ENCODE results near the gene MCRIP1. TPM values are rescaled to one million over a fixed set of nuclear protein-coding genes. Genes with fewer than 3 reads are reported as not detected.

Gene MCRIP1
- total and polyA plus RNA-seq, 2 of the 13 experiments (the other 11 are each of a cell fraction or from before 2014, with no cell fraction given): 79.7 to 84.9 TPM

DNA sequence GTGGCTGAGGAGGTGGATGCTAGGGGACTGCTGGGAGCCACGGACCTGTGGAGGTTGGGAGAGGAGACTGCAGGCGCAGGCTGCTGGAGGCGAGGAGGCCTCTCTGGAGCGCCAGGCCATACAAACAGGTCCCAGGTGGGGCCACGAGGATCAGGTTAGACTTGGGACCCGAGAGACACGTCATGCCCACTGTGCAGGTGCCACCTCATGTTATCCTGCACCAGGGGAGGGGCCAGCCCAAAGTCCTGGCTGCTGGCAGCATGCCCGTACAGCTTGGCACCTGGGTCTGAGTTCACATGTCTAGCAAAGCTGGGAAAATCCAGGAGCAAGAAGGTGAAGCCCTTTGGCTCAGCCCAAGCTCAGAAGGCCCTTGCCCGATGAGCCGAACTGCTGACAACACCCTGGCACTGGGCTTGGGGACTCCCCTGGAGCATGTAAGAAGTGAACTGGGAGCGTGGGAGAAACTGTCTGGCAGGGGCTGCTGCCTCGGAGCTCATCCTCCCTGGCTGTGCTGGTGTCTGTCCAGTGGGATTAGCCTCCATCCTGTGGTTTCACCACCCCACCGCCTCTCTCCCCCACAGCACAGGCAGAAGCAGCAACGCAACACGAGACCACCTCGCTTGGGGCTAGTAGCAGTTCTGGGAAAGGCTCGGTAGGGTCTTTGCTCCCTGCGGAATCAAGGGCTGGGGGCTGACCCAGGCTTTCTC, 32.8 kb upstream of the MCRIP1 start (continued):
- TF ChIP-seq, protein P1, sequence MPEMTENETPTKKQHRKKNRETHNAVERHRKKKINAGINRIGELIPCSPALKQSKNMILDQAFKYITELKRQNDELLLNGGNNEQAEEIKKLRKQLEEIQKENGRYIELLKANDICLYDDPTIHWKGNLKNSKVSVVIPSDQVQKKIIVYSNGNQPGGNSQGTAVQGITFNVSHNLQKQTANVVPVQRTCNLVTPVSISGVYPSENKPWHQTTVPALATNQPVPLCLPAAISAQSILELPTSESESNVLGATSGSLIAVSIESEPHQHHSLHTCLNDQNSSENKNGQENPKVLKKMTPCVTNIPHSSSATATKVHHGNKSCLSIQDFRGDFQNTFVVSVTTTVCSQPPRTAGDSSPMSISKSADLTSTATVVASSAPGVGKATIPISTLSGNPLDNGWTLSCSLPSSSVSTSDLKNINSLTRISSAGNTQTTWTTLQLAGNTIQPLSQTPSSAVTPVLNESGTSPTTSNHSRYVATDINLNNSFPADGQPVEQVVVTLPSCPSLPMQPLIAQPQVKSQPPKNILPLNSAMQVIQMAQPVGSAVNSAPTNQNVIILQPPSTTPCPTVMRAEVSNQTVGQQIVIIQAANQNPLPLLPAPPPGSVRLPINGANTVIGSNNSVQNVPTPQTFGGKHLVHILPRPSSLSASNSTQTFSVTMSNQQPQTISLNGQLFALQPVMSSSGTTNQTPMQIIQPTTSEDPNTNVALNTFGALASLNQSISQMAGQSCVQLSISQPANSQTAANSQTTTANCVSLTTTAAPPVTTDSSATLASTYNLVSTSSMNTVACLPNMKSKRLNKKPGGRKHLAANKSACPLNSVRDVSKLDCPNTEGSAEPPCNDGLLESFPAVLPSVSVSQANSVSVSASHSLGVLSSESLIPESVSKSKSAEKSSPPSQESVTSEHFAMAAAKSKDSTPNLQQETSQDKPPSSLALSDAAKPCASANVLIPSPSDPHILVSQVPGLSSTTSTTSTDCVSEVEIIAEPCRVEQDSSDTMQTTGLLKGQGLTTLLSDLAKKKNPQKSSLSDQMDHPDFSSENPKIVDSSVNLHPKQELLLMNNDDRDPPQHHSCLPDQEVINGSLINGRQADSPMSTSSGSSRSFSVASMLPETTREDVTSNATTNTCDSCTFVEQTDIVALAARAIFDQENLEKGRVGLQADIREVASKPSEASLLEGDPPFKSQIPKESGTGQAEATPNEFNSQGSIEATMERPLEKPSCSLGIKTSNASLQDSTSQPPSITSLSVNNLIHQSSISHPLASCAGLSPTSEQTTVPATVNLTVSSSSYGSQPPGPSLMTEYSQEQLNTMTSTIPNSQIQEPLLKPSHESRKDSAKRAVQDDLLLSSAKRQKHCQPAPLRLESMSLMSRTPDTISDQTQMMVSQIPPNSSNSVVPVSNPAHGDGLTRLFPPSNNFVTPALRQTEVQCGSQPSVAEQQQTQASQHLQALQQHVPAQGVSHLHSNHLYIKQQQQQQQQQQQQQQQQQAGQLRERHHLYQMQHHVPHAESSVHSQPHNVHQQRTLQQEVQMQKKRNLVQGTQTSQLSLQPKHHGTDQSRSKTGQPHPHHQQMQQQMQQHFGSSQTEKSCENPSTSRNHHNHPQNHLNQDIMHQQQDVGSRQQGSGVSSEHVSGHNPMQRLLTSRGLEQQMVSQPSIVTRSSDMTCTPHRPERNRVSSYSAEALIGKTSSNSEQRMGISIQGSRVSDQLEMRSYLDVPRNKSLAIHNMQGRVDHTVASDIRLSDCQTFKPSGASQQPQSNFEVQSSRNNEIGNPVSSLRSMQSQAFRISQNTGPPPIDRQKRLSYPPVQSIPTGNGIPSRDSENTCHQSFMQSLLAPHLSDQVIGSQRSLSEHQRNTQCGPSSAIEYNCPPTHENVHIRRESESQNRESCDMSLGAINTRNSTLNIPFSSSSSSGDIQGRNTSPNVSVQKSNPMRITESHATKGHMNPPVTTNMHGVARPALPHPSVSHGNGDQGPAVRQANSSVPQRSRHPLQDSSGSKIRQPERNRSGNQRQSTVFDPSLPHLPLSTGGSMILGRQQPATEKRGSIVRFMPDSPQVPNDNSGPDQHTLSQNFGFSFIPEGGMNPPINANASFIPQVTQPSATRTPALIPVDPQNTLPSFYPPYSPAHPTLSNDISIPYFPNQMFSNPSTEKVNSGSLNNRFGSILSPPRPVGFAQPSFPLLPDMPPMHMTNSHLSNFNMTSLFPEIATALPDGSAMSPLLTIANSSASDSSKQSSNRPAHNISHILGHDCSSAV (CRISPR knock-in tag; IDR thresholded peaks at IDR 0.05; ENCODE audit: borderline replicate concordance): 0 out of 2 replicates have a peak, but pooled peaks have one; percentile 20
- TF ChIP-seq ZSCAN25 (CRISPR knock-in tag; IDR thresholded peaks at IDR 0.05) (no peak; the same call in 1 of the 2 replicates), PHB2 (IDR thresholded peaks at IDR 0.05; ENCODE audit: partially characterized antibody) (no peak), NFATC3 (CRISPR knock-in tag; IDR thresholded peaks at IDR 0.05) (0 out of 2 replicates have a peak, but pooled peaks have one; percentile 10), AGO2 (optimal IDR thresholded peaks at IDR 0.05; ENCODE audit: low read depth, low read length) (peak; percentile 94), ZFP90 (CRISPR knock-in tag; IDR thresholded peaks at IDR 0.05; ENCODE audit: borderline replicate concordance) (peak; percentile 7; the same call in 1 of the 2 replicates), ZNF543 (CRISPR knock-in tag; IDR thresholded peaks at IDR 0.05) (no peak), U2AF2 (IDR thresholded peaks at IDR 0.05; ENCODE audit: low read depth, low read length) (0 out of 2 replicates have a peak, but pooled peaks have one; percentile 33), HNF4A (CRISPR knock-in tag; IDR thresholded peaks at IDR 0.05) (peak; percentile 59)
- TF ChIP-seq, protein P2, sequence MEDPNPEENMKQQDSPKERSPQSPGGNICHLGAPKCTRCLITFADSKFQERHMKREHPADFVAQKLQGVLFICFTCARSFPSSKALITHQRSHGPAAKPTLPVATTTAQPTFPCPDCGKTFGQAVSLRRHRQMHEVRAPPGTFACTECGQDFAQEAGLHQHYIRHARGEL (CRISPR knock-in tag; IDR thresholded peaks at IDR 0.05): no peak
- TF ChIP-seq, protein P3, sequence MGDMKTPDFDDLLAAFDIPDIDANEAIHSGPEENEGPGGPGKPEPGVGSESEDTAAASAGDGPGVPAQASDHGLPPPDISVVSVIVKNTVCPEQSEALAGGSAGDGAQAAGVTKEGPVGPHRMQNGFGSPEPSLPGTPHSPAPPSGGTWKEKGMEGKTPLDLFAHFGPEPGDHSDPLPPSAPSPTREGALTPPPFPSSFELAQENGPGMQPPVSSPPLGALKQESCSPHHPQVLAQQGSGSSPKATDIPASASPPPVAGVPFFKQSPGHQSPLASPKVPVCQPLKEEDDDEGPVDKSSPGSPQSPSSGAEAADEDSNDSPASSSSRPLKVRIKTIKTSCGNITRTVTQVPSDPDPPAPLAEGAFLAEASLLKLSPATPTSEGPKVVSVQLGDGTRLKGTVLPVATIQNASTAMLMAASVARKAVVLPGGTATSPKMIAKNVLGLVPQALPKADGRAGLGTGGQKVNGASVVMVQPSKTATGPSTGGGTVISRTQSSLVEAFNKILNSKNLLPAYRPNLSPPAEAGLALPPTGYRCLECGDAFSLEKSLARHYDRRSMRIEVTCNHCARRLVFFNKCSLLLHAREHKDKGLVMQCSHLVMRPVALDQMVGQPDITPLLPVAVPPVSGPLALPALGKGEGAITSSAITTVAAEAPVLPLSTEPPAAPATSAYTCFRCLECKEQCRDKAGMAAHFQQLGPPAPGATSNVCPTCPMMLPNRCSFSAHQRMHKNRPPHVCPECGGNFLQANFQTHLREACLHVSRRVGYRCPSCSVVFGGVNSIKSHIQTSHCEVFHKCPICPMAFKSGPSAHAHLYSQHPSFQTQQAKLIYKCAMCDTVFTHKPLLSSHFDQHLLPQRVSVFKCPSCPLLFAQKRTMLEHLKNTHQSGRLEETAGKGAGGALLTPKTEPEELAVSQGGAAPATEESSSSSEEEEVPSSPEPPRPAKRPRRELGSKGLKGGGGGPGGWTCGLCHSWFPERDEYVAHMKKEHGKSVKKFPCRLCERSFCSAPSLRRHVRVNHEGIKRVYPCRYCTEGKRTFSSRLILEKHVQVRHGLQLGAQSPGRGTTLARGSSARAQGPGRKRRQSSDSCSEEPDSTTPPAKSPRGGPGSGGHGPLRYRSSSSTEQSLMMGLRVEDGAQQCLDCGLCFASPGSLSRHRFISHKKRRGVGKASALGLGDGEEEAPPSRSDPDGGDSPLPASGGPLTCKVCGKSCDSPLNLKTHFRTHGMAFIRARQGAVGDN (CRISPR knock-in tag; IDR thresholded peaks at IDR 0.05): peak; percentile 71
- TF ChIP-seq, protein P4, sequence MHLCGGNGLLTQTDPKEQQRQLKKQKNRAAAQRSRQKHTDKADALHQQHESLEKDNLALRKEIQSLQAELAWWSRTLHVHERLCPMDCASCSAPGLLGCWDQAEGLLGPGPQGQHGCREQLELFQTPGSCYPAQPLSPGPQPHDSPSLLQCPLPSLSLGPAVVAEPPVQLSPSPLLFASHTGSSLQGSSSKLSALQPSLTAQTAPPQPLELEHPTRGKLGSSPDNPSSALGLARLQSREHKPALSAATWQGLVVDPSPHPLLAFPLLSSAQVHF (CRISPR knock-in tag; IDR thresholded peaks at IDR 0.05): 0 out of 2 replicates have a peak, but pooled peaks have one; percentile 30
- TF ChIP-seq, protein P5, sequence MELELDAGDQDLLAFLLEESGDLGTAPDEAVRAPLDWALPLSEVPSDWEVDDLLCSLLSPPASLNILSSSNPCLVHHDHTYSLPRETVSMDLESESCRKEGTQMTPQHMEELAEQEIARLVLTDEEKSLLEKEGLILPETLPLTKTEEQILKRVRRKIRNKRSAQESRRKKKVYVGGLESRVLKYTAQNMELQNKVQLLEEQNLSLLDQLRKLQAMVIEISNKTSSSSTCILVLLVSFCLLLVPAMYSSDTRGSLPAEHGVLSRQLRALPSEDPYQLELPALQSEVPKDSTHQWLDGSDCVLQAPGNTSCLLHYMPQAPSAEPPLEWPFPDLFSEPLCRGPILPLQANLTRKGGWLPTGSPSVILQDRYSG (CRISPR knock-in tag; IDR thresholded peaks at IDR 0.05): no peak
